Naive B cell (primary cell): ENCODE data around the gene ABHD4. TPM values are rescaled to one million over a fixed set of nuclear protein-coding genes. Genes with fewer than 3 reads are reported as not detected.

ENCODE experiments used
- ATAC-seq, 2 donors: fragments of 150-1000 bp; cut with Tn5 transposase; 2 replicates each; pipeline ENCODE4 v1.10.0; 2021; ENCODE audit warnings: low read depth in 2 of 2, mild to moderate bottlenecking in 2 of 2, moderate library complexity in 2 of 2
- DNase-seq: peaks from one replicate; pipeline ENCODE4 v3.0.0; 2022
- H3K27ac Mint-ChIP-seq, 6 donors: one replicate each; pipeline ENCODE4 v1.8.0; 2020 to 2022; ENCODE audit warnings: mild to moderate bottlenecking in 6 of 6, mixed read lengths in 6 of 6, moderate library complexity in 5 of 6, inconsistent platforms in 2 of 6
- H3K27me3 Mint-ChIP-seq, 3 donors: one replicate each; pipeline ENCODE4 v1.8.0; 2021 to 2022; ENCODE audit warnings: mixed read lengths in 3 of 3, mild to moderate bottlenecking in 1 of 3
- H3K36me3 Mint-ChIP-seq, 2 donors: one replicate each; pipeline ENCODE4 v1.8.0; 2020 to 2022; ENCODE audit warnings: mixed read lengths in 2 of 2, inconsistent platforms in 1 of 2, mild to moderate bottlenecking in 1 of 2
- H3K4me1 Mint-ChIP-seq, 3 donors: one replicate each; pipeline ENCODE4 v1.8.0; 2020 to 2022; ENCODE audit warnings: mixed read lengths in 3 of 3, inconsistent platforms in 1 of 3, mild to moderate bottlenecking in 1 of 3, moderate library complexity in 1 of 3
- H3K4me3 Mint-ChIP-seq, 8 donors: one replicate each; pipeline ENCODE4 v1.8.0; 2020 to 2022; ENCODE audit warnings: mild to moderate bottlenecking in 8 of 8, mixed read lengths in 8 of 8, moderate library complexity in 8 of 8, inconsistent platforms in 2 of 8
- H3K9me3 Mint-ChIP-seq, 7 donors: one replicate each; pipeline ENCODE4 v1.8.0; 2020 to 2022; ENCODE audit warnings: mixed read lengths in 7 of 7, mild to moderate bottlenecking in 5 of 7, inconsistent platforms in 2 of 7, moderate library complexity in 1 of 7
- polyA plus RNA-seq, 6 donors: library from polyadenylated mRNA; unstranded; fragments of 300-500 nt; fragmentation: Illumina TruSeq; gene quantifications; one replicate each; pipeline ENCODE4 v1.2.3, GENCODE V29; 2021; ENCODE audit warnings: low read depth in 6 of 6

The ABHD4 gene
- polyA plus RNA-seq, 6 donors from 2014 or later, result 4.8 to 14.1 (median 9.2) TPM

- ATAC-seq, result no peak
- DNase-seq, result no peak
- H3K4me1 Mint-ChIP-seq, result no peaks in the 10 kb centered on the region
- H3K36me3 Mint-ChIP-seq, result no peaks in the 10 kb centered on the region
- H3K9me3 Mint-ChIP-seq, result no peaks in the 10 kb centered on the region
- no peak overlapping the region for H3K27ac Mint-ChIP-seq
- no peak overlapping the region for H3K4me3 Mint-ChIP-seq
- H3K27me3 Mint-ChIP-seq, result peaks cover 0 to 8% (median 0%) of the 10 kb centered on the region in 3 donors
Observed at GRCh38 chr14:22650960-22651521, 52.9 kb downstream of the ABHD4 start.

- no peak overlapping the region for H3K4me3 Mint-ChIP-seq
- H3K9me3 Mint-ChIP-seq, result no peaks in the 10 kb centered on the region
- H3K27ac Mint-ChIP-seq, result no peak overlapping the region
- DNase-seq, result no peak
- no peak for ATAC-seq
- no peaks in the 10 kb centered on the region for H3K4me1 Mint-ChIP-seq
- H3K27me3 Mint-ChIP-seq, result peaks cover 0 to 8% (median 0%) of the 10 kb centered on the region in 3 donors
- H3K36me3 Mint-ChIP-seq, result no peaks in the 10 kb centered on the region
Observed at GRCh38 chr14:22651586-22651985, 53.5 kb downstream of the ABHD4 start.

GRCh38 chr14:22653012-22653621 lies 55.0 kb downstream of the ABHD4 start:
- Mint-ChIP-seq H3K4me1 (no peaks in the 10 kb centered on the region), H3K27ac (no peak overlapping the region), H3K27me3 (peaks cover 0 to 8% (median 0%) of the 10 kb centered on the region in 3 donors), H3K36me3 (no peaks in the 10 kb centered on the region), H3K4me3 (no peak overlapping the region), H3K9me3 (no peaks in the 10 kb centered on the region)
- peak; percentile 22 for DNase-seq
- peak; percentile 68 to 75 for ATAC-seq

- H3K4me1 Mint-ChIP-seq, result no peaks in the 10 kb centered on the region
Observed at GRCh38 chr14:22656226-22656625, 58.1 kb downstream of the ABHD4 start.

GRCh38 chr14:22656945-22657731 lies 59.0 kb downstream of the ABHD4 start:
- no peak overlapping the region for H3K4me3 Mint-ChIP-seq
- H3K9me3 Mint-ChIP-seq, result no peaks in the 10 kb centered on the region
- ATAC-seq (no peak), DNase-seq (no peak)
- H3K4me1 Mint-ChIP-seq, result no peaks in the 10 kb centered on the region
- no peaks in the 10 kb centered on the region for H3K36me3 Mint-ChIP-seq
- peak overlapping the region in 1 of 6 donors; percentile 93 for H3K27ac Mint-ChIP-seq
- H3K27me3 Mint-ChIP-seq, result no peaks in the 10 kb centered on the region

More at GRCh38 chr14:22656226-22656625, 58.1 kb downstream of the ABHD4 start:
- H3K9me3 Mint-ChIP-seq, result no peaks in the 10 kb centered on the region
- no peak overlapping the region for H3K4me3 Mint-ChIP-seq
- ATAC-seq, result no peak
- H3K36me3 Mint-ChIP-seq, result no peaks in the 10 kb centered on the region
- H3K27ac Mint-ChIP-seq, result no peak overlapping the region
- no peak for DNase-seq
- no peaks in the 10 kb centered on the region for H3K27me3 Mint-ChIP-seq

GRCh38 chr14:22657861-22658260 lies 59.8 kb downstream of the ABHD4 start:
- DNase-seq, result no peak
- Mint-ChIP-seq H3K4me1 (no peaks in the 10 kb centered on the region), H3K9me3 (no peaks in the 10 kb centered on the region)

GRCh38 chr14:22658946-22659345 lies 60.8 kb downstream of the ABHD4 start:
- Mint-ChIP-seq H3K36me3 (no peaks in the 10 kb centered on the region), H3K27ac (no peak overlapping the region), H3K4me3 (peak overlapping the region in 1 of 8 donors; percentile 9), H3K27me3 (peaks cover 0 to 6% (median 0%) of the 10 kb centered on the region in 3 donors), H3K9me3 (no peaks in the 10 kb centered on the region), H3K4me1 (no peaks in the 10 kb centered on the region)
- ATAC-seq (no peak), DNase-seq (no peak)

More at GRCh38 chr14:22657861-22658260, 59.8 kb downstream of the ABHD4 start:
- Mint-ChIP-seq H3K27me3 (peaks cover 0 to 4% (median 0%) of the 10 kb centered on the region in 3 donors), H3K36me3 (no peaks in the 10 kb centered on the region), H3K27ac (no peak overlapping the region), H3K4me3 (no peak overlapping the region)
- ATAC-seq, result peak in 1 of 2 donors; percentile 28

GRCh38 chr14:22660654-22661053 lies 62.6 kb downstream of the ABHD4 start:
- H3K4me3 Mint-ChIP-seq, result no peak overlapping the region
- ATAC-seq, result no peak
- no peaks in the 10 kb centered on the region for H3K9me3 Mint-ChIP-seq
- H3K27me3 Mint-ChIP-seq, result peaks cover 0 to 6% (median 4%) of the 10 kb centered on the region in 3 donors
- no peaks in the 10 kb centered on the region for H3K4me1 Mint-ChIP-seq
- no peaks in the 10 kb centered on the region for H3K36me3 Mint-ChIP-seq
- no peak overlapping the region for H3K27ac Mint-ChIP-seq
- DNase-seq, result no peak

Other genes starting within 250 kb of the ABHD4 start
- 100 to 1,000 TPM; 427 to 721 (median 474) TPM for gene DAD1, start 9.1 kb upstream of the ABHD4 start, polyA plus RNA-seq
- gene OR6J1, start 46.1 kb downstream of the ABHD4 start, polyA plus RNA-seq, result not detected
- 10 to 100 TPM; 56.9 to 83.5 (median 74.4) TPM for gene OXA1L, start 168.4 kb downstream of the ABHD4 start, polyA plus RNA-seq
- gene SLC7A7, start 217.1 kb downstream of the ABHD4 start, polyA plus RNA-seq, result 10 to 100 TPM; 16.2 to 78.3 (median 28.7) TPM
- gene MRPL52, start 231.6 kb downstream of the ABHD4 start, polyA plus RNA-seq, result 100 to 1,000 TPM in 5 of 6 donors, 10 to 100 TPM in 1; 75.0 to 232 (median 186) TPM
- gene MMP14, start 238.3 kb downstream of the ABHD4 start, polyA plus RNA-seq, result not detected